Germinal center (tissue), 1 donor: ENCODE measurements around the gene ERMP1.
"Not testable (repeated sequence)": the region's sequence is repeated elsewhere in the genome, so short reads cannot be mapped to it uniquely, and the experiment has no call there.

Experiments used
- DNase-seq: peaks from one replicate; pipeline ENCODE4 v3.0.0; 2012; ENCODE audit warnings: mixed read lengths, low spot score

Gene ERMP1

GRCh38 chr9:5783420-5783819 is 49.5 kb downstream of the ERMP1 start:
- DNase-seq: not testable (repeated sequence)

GRCh38 chr9:5779705-5780218 is 53.2 kb downstream of the ERMP1 start:
- not testable (repeated sequence) for DNase-seq

GRCh38 chr9:5778805-5779204 is 54.1 kb downstream of the ERMP1 start:
- DNase-seq: no peak

- no peak for DNase-seq
Measured at GRCh38 chr9:5773324-5773999, 59.5 kb downstream of the ERMP1 start.

DNA sequence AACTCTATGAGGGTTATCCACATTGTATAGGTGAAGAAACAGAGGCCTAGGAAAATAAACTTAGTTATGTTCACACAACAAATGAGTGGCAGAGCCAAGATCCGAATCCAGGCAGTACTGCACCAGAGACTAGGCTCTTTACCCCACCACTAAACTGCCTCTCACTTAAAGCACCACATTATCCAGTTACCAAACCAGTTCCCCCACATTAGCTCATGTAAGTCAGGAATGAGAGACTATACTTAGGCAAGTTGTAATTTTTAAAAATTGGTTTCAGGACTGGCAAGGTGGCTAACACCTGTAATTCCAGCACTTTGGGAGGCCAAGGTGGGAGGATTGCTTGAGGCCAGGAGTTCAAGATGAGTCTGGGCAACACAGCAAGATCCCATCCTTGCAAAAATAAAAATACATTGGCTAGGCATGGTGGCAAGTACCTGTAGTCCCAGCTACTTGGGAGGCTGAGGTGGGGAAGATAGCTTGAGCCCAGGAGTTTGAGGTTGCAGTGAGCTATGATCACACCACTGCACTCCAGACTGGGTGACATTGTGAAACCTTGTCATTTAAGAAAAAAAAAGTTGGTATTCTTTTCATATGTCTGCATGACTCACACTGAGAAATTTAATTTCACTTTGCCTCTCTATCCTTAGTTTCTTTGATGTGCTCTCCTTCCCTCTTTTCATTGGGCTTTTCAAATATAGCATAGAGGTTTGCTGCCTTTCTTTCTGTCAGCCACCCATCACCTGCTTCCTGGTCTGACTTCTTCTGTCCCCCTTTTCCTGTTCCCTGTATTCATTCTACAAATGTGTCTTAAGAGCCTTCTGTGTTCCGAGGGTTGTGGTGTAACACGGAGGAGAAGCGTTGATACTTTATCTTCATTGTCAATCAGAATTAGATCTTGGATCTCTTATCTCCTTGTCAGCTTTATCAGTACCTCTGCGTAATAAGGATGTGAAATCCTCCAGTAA is 64.7 kb downstream of the ERMP1 start:
- no peak for DNase-seq

- no peak for DNase-seq
Measured at GRCh38 chr9:5764130-5764868, 68.6 kb downstream of the ERMP1 start.

GRCh38 chr9:5762421-5762820 is 70.5 kb downstream of the ERMP1 start:
- DNase-seq: no peak

- no peak for DNase-seq
Measured at GRCh38 chr9:5760338-5760737, 72.6 kb downstream of the ERMP1 start.

DNA sequence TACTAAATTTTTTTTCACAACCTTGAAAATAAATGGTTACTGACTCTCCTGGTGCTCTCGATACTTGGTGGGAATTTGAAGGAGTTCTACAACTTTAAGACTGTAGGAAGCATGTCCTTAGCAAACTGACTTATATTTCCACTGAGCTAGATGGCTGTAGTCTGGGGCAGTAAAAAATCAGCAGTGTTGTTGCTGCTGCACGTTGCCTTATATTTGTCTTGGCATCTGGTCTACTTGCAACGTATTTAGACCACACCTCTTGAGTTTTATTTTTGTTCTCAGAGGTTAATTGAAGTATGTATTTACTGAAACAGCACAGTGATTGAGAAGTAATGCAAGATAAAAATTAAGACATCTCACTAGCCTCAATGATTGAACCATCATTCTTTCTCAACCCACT is 76.3 kb downstream of the ERMP1 start:
- no peak for DNase-seq

DNA sequence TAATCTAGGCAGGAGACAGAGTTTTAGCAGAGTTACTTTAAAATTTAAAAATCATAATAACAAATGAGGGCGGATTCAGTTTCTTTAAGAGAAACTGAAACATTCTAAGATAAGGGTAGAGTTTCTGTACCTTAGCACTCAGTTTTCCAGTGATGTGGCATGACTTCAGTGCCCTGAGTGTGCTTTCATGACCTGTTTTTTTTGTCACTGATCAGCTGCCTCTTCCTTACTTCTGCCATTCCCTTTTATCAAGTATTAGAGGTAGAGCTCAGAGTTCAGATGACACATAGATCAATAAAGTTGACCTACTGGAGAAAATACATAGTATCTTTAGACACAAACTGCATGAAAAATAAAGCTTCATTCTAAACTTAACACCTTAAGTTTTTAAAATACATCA is 82.3 kb downstream of the ERMP1 start:
- no peak for DNase-seq

DNA sequence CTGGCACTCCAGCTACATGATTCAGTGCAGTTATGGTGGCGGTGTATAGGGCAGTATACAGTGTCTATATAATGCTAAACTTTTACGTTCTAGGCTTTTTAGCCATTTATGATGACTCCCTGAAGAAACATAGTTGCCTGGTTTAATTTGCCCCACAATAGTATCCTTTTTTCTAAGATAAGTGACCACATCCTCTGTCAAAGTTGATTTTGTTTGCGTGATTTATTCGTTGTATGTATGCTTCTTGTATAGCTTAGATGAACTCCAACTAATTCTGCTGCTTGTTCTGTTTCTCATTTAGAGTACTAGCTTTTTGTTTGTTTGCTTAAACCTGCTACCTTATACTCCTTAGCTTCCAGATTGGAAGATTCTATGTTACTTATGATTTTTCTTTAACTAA is 83.6 kb downstream of the ERMP1 start:
- no peak for DNase-seq

GRCh38 chr9:5748438-5748837 is 84.5 kb downstream of the ERMP1 start:
- no peak for DNase-seq

DNA sequence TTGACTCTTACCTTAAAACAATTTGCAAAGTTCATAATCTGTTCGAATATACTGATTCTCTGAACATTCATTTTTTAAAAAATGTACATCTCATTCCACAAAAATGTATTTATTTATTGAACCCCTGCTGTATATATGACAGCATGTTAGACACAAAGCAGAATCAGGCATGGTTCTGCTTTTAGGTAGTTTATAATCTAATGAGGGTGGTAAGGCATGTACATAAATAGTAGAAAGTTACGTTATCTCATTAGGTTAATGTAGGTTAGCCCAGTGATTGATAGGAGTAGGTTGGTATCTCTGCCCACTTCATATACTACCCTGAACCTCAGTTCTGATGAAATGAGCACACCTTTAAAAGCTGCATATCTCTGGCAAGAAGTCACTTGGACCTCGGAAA is 89.8 kb downstream of the ERMP1 start:
- no peak for DNase-seq

GRCh38 chr9:5736563-5737346 is 96.2 kb downstream of the ERMP1 start:
- DNase-seq: no peak

- DNase-seq: no peak
Measured at GRCh38 chr9:5735072-5735471, 97.8 kb downstream of the ERMP1 start.
